HAP-1 (cell line): ENCODE results near the gene ZBTB7A.

Experiments used
- DNase-seq, 2 experiments: peaks; one replicate each; pipeline ENCODE4 v3.0.0-alpha.2; 2016 to 2020; ENCODE audit warnings: low spot score in 2 of 2
- H3K27me3 ChIP-seq: fragments of 250-450 bp; sonication (Bioruptor Pico); 2 replicates; pipeline ENCODE4 v1.5.1; 2020; ENCODE audit warnings: low read depth, mild to moderate bottlenecking, moderate library complexity
- H3K36me3 ChIP-seq: fragments of 250-450 bp; sonication (Bioruptor Pico); replicated peaks from 2 replicates; pipeline ENCODE4 v1.5.1; 2020; ENCODE audit warnings: mild to moderate bottlenecking
- H3K4me1 ChIP-seq: fragments of 250-450 bp; sonication (Bioruptor Pico); 2 replicates; pipeline ENCODE4 v1.5.1; 2020; ENCODE audit warnings: mild to moderate bottlenecking
- H3K4me3 ChIP-seq: fragments of 250-450 bp; sonication (Bioruptor Pico); 2 replicates; pipeline ENCODE4 v1.5.1; 2020; ENCODE audit warnings: mild to moderate bottlenecking, moderate library complexity
- H3K9me3 ChIP-seq: fragments of 250-450 bp; sonication (Bioruptor Pico); 2 replicates; pipeline ENCODE4 v1.5.1; 2020; ENCODE audit warnings: mild to moderate bottlenecking, moderate library complexity
- in situ Hi-C: fragments of 300-500 bp; cut with MboI; formaldehyde crosslinking; loops from 3 replicates; pipeline ENCODE4 v1.14.3; 2020; ENCODE audit warnings: low sequenced_read_pairs, inconsistent platforms, mixed read lengths

ZBTB7A gene

GRCh38 chr19:4036576-4037300 lies 30.0 kb downstream of the ZBTB7A start:
- Histone ChIP-seq H3K27me3 (no peaks in the 10 kb centered on the region), H3K9me3 (no peaks in the 10 kb centered on the region), H3K4me3 (no peak overlapping the region), H3K4me1 (no peaks in the 10 kb centered on the region), H3K36me3 (peaks cover 23% of the 10 kb centered on the region)
- DNase-seq = no peak
- in situ Hi-C loops = no loop called here

- Histone ChIP-seq H3K9me3 (no peaks in the 10 kb centered on the region), H3K36me3 (peaks cover 17% of the 10 kb centered on the region), H3K27me3 (no peaks in the 10 kb centered on the region), H3K4me3 (no peak overlapping the region), H3K4me1 (no peaks in the 10 kb centered on the region)
- in situ Hi-C loops = no loop called here
- no peak for DNase-seq
These were observed 31.1 kb downstream of the ZBTB7A start for GRCh38 chr19:4035582-4035981.

- H3K4me1 ChIP-seq = no peaks in the 10 kb centered on the region
- peaks cover 17% of the 10 kb centered on the region for H3K36me3 ChIP-seq
- no peak for DNase-seq
- H3K4me3 ChIP-seq = no peak overlapping the region
- H3K27me3 ChIP-seq = no peaks in the 10 kb centered on the region
- no peaks in the 10 kb centered on the region for H3K9me3 ChIP-seq
- in situ Hi-C loops = no loop called here
These were observed 31.6 kb downstream of the ZBTB7A start for GRCh38 chr19:4035018-4035566.

- in situ Hi-C loops = no loop called here
- Histone ChIP-seq H3K27me3 (no peaks in the 10 kb centered on the region), H3K9me3 (no peaks in the 10 kb centered on the region), H3K4me3 (no peak overlapping the region), H3K4me1 (no peaks in the 10 kb centered on the region), H3K36me3 (peaks cover 17% of the 10 kb centered on the region)
- no peak for DNase-seq
These were observed 32.4 kb downstream of the ZBTB7A start for GRCh38 chr19:4034048-4035017.

GRCh38 chr19:4033028-4033956 lies 33.4 kb downstream of the ZBTB7A start:
- in situ Hi-C loops = no loop called here
- DNase-seq = no peak

GRCh38 chr19:4032436-4032835 lies 34.3 kb downstream of the ZBTB7A start:
- H3K4me3 ChIP-seq = no peak overlapping the region
- H3K36me3 ChIP-seq = peaks cover 14% of the 10 kb centered on the region
- in situ Hi-C loops = no loop called here
- H3K4me1 ChIP-seq = no peaks in the 10 kb centered on the region
- H3K27me3 ChIP-seq = no peaks in the 10 kb centered on the region
- no peaks in the 10 kb centered on the region for H3K9me3 ChIP-seq
- DNase-seq = no peak

More at GRCh38 chr19:4033028-4033956, 33.4 kb downstream of the ZBTB7A start:
- no peaks in the 10 kb centered on the region for H3K27me3 ChIP-seq
- H3K9me3 ChIP-seq = no peaks in the 10 kb centered on the region
- H3K4me3 ChIP-seq = no peak overlapping the region
- H3K4me1 ChIP-seq = no peaks in the 10 kb centered on the region
- H3K36me3 ChIP-seq = peaks cover 17% of the 10 kb centered on the region

GRCh38 chr19:4031420-4031819 lies 35.3 kb downstream of the ZBTB7A start:
- Histone ChIP-seq H3K4me3 (no peak overlapping the region), H3K36me3 (peaks cover 10% of the 10 kb centered on the region), H3K27me3 (no peaks in the 10 kb centered on the region), H3K4me1 (no peaks in the 10 kb centered on the region), H3K9me3 (no peaks in the 10 kb centered on the region)
- DNase-seq = no peak
- in situ Hi-C loops = no loop called here

GRCh38 chr19:4030981-4031380 lies 35.7 kb downstream of the ZBTB7A start:
- DNase-seq = no peak
- H3K4me3 ChIP-seq = no peak overlapping the region
- no peaks in the 10 kb centered on the region for H3K9me3 ChIP-seq
- in situ Hi-C loops = no loop called here
- H3K4me1 ChIP-seq = no peaks in the 10 kb centered on the region
- H3K27me3 ChIP-seq = no peaks in the 10 kb centered on the region
- peaks cover 10% of the 10 kb centered on the region for H3K36me3 ChIP-seq

- peaks cover 10% of the 10 kb centered on the region for H3K36me3 ChIP-seq
These were observed 36.1 kb downstream of the ZBTB7A start for GRCh38 chr19:4030552-4030951.

GRCh38 chr19:4029247-4029614 lies 37.5 kb downstream of the ZBTB7A start:
- H3K27me3 ChIP-seq = no peaks in the 10 kb centered on the region

More at GRCh38 chr19:4030552-4030951, 36.1 kb downstream of the ZBTB7A start:
- Histone ChIP-seq H3K9me3 (no peaks in the 10 kb centered on the region), H3K27me3 (no peaks in the 10 kb centered on the region), H3K4me3 (no peak overlapping the region), H3K4me1 (no peaks in the 10 kb centered on the region)
- no peak for DNase-seq
- in situ Hi-C loops = no loop called here

GRCh38 chr19:4028334-4029246 lies 38.1 kb downstream of the ZBTB7A start:
- Histone ChIP-seq H3K4me3 (no peak overlapping the region), H3K4me1 (no peaks in the 10 kb centered on the region), H3K36me3 (peaks cover 12% of the 10 kb centered on the region), H3K27me3 (no peaks in the 10 kb centered on the region), H3K9me3 (no peaks in the 10 kb centered on the region)
- in situ Hi-C loops = no loop called here
- no peak for DNase-seq

More at GRCh38 chr19:4029247-4029614, 37.5 kb downstream of the ZBTB7A start:
- peaks cover 8% of the 10 kb centered on the region for H3K36me3 ChIP-seq
- H3K4me3 ChIP-seq = no peak overlapping the region
- H3K4me1 ChIP-seq = no peaks in the 10 kb centered on the region
- H3K9me3 ChIP-seq = no peaks in the 10 kb centered on the region
- DNase-seq = no peak
- in situ Hi-C loops = no loop called here

GRCh38 chr19:4027146-4027545 lies 39.6 kb downstream of the ZBTB7A start:
- Histone ChIP-seq H3K4me1 (no peaks in the 10 kb centered on the region), H3K9me3 (no peaks in the 10 kb centered on the region), H3K4me3 (no peak overlapping the region), H3K36me3 (peaks cover 8% of the 10 kb centered on the region), H3K27me3 (no peaks in the 10 kb centered on the region)
- DNase-seq = no peak
- in situ Hi-C loops = no loop called here
